ENCODE data around the gene KRT23. TPM values are rescaled to one million over a fixed set of nuclear protein-coding genes. Genes with fewer than 3 reads are reported as not detected.

Gene KRT23
- total and polyA plus RNA-seq, 2 of the 4 experiments (the other 2 are of a cell fraction), result 0.36 to 0.39 TPM

DNA sequence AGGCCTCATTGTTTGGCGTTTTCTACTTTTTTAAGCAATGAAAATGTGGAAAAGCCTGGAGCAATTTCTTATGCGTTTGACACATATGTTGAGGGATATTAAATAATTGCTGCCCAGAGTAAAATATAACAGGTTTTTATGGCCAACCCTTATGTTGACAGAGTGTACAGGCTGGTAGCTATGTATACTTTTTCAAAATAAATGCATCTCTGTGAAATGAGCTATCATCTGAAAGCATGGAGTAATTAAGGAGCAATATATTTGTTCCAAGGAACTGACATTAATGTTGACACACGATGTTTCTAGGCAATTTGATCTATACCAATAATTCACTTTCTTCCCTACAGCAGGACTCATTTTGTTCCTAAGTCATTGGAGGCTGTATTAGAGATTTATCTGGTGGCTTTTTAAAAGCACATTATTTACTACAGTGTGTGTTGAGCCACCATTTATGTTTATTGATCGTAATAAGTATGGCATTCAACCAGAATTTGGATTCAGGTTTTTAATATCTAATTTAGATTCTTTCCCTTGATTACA, 40.5 kb downstream of the KRT23 start:
- BruUV-seq (replicated peaks), result no TSS peak
- Histone ChIP-seq H2BK5ac (ENCODE audit: low read depth, low read length, poor library complexity, severe bottlenecking) (no peak overlapping the region), H2BK120ac (ENCODE audit: low read depth, low read length) (no peak overlapping the region), H3K9me3 (ENCODE audit: control insufficient read depth, insufficient read depth, low read length) (no peaks in the 10 kb centered on the region), H3K27ac (ENCODE audit: insufficient read depth, low read length) (no peak overlapping the region), H3K27me3 (ENCODE audit: control insufficient read depth, insufficient read depth, low read length) (peaks cover 6% of the 10 kb centered on the region), H3K36me3 (ENCODE audit: control insufficient read depth, insufficient read depth, low read length) (no peaks in the 10 kb centered on the region), H3K18ac (ENCODE audit: low read depth, low read length) (no peak overlapping the region), H4K91ac (ENCODE audit: insufficient read depth, low read depth, low read length) (no peak overlapping the region), H2AK9ac (replicated peaks; ENCODE audit: low read depth, low read length, poor library complexity) (no peak overlapping the region), H3K4me1 (ENCODE audit: control insufficient read depth, insufficient read depth, low read length) (peaks cover 7% of the 10 kb centered on the region), H3K56ac (ENCODE audit: extremely low read depth, insufficient read depth, low read length) (no peak overlapping the region), H3K4me2 (ENCODE audit: low read depth, low read length) (no peak overlapping the region), H3K4ac (ENCODE audit: low read depth, low read length) (no peak overlapping the region), H4K5ac (ENCODE audit: low read depth, low read length) (no peak overlapping the region), H2AK5ac (ENCODE audit: low read depth, low read length) (no peak overlapping the region), H2BK20ac (ENCODE audit: low read depth, low read length) (no peak overlapping the region), H3K4me3 (ENCODE audit: insufficient read depth, low read depth, low read length) (no peak overlapping the region), H3K9me1 (ENCODE audit: insufficient read depth, low read length) (0 out of 2 replicates have a peak, but pooled peaks cover 3% of the 10 kb centered on the region), H2AFZ (replicated peaks; ENCODE audit: low read length, poor library complexity) (no peak overlapping the region), H3K9ac (ENCODE audit: low read depth, low read length) (no peak overlapping the region), H3K79me1 (ENCODE audit: low read depth in 1 of 2, low read length in 2 of 2) (no peaks in the 10 kb centered on the region), H4K20me1 (ENCODE audit: insufficient read depth, low read length) (no peaks in the 10 kb centered on the region), H3K14ac (replicated peaks; ENCODE audit: low read depth, low read length) (no peak overlapping the region), H4K8ac (ENCODE audit: low read depth in 2 of 2, low read length in 2 of 2) (no peak overlapping the region), H3K23ac (ENCODE audit: low read depth, low read length) (no peak overlapping the region), H2BK15ac (ENCODE audit: low read depth, low read length) (no peak overlapping the region)
- TF ChIP-seq CEBPB (IDR thresholded peaks at IDR 0.05; ENCODE audit: low read depth, low read length) (no peak), SMC3 (IDR thresholded peaks at IDR 0.05; ENCODE audit: low read depth, low read length) (no peak), RAD21 (IDR thresholded peaks at IDR 0.05; ENCODE audit: low read length) (no peak), RFX5 (IDR thresholded peaks at IDR 0.05; ENCODE audit: low read depth, low read length) (no peak), NFE2L2 (IDR thresholded peaks at IDR 0.05; ENCODE audit: low read depth, low read length) (no peak), FOS (IDR thresholded peaks at IDR 0.05; ENCODE audit: low read depth, low read length) (no peak)
- no peak for ATAC-seq (ENCODE audit: low read depth)
- DNase-seq, result no peak
- 100% methylated on average over 1 of the region's 4 CpGs; no CpG with 5 or more reads in 1 of the 2 experiments for WGBS, 2 experiments (ENCODE audit: extremely low coverage in 2 of 2, insufficient read length in 1 of 2)
- intact Hi-C loops (cut with micrococcal nuclease), result no loop called here
- dilution Hi-C loops (cut with HindIII; ENCODE audit: low sequenced_read_pairs, unreplicated experiment), result no loop called here
- in situ Hi-C loops (cut with MboI; ENCODE audit: low sequenced_read_pairs), result no loop called here
- CTCF ChIA-PET, result no interaction called here
- POLR2A ChIA-PET (ENCODE audit: unreplicated experiment), result no interaction called here

Data from IMR-90 (cell line).